Caco-2 (cell line): ENCODE measurements around the gene PTCD1. TPM values are rescaled to one million over a fixed set of nuclear protein-coding genes. Genes with fewer than 3 reads are reported as not detected.

ENCODE experiments used
- BruUV-seq: library from RNA; stranded (reverse); fragments of 400-500 nt; replicated peaks from 2 replicates; lab custom pipeline; 2021; lab: Mats Ljungman, UMichigan
- CTCF ChIA-PET: fragments of 300-600 bp; sonication (Branson Sonifier 250); formaldehyde crosslinking; loops from one replicate; lab custom pipeline; 2022; ENCODE audit warnings: antibody characterized with exemption; lab: Charles Lee
- POLR2A ChIA-PET: fragments of 300-600 bp; sonication (Branson Sonifier 250); formaldehyde crosslinking; loops from one replicate; lab custom pipeline; 2022; ENCODE audit warnings: antibody characterized with exemption; lab: Charles Lee
- DNase-seq, 2 experiments: peaks; one replicate each; pipeline versions ENCODE4 v3.0.0 to v3.0.0-alpha.2; 2020 to 2022
- H3K27me3 ChIP-seq: replicated peaks from 2 replicates; pipeline ENCODE4 v1.6.0; 2011; ENCODE audit warnings: low read length; ENCODE audit not compliant: control insufficient read depth, insufficient read depth
- H3K36me3 ChIP-seq: 2 replicates; pipeline ENCODE4 v1.5.1; 2011; ENCODE audit warnings: low read length; ENCODE audit not compliant: control insufficient read depth, insufficient read depth
- H3K4me1 ChIP-seq: fragments of 250-450 bp; sonication (Bioruptor Pico); 2 replicates; pipeline ENCODE4 v1.5.1; 2020; ENCODE audit warnings: mild to moderate bottlenecking
- H3K4me3 ChIP-seq: 2 replicates; pipeline ENCODE4 v1.5.1; 2011; ENCODE audit warnings: low read depth, mild to moderate bottlenecking, control low read depth, low read length
- H3K9me3 ChIP-seq: fragments of 250-450 bp; sonication (Bioruptor Pico); 2 replicates; pipeline ENCODE4 v1.5.1; 2020; ENCODE audit warnings: mild to moderate bottlenecking, moderate library complexity
- H3K27ac Mint-ChIP-seq: one replicate; pipeline ENCODE4 v1.8.0; 2022; ENCODE audit warnings: mixed read lengths; ENCODE audit not compliant: unreplicated experiment
- H3K27me3 Mint-ChIP-seq: one replicate; pipeline ENCODE4 v1.8.0; 2022; ENCODE audit warnings: mixed read lengths; ENCODE audit not compliant: insufficient read depth, unreplicated experiment
- H3K36me3 Mint-ChIP-seq: one replicate; pipeline ENCODE4 v1.8.0; 2022; ENCODE audit warnings: mild to moderate bottlenecking, mixed read lengths; ENCODE audit not compliant: insufficient read depth, unreplicated experiment
- H3K4me1 Mint-ChIP-seq: one replicate; pipeline ENCODE4 v1.8.0; 2022; ENCODE audit warnings: low read depth, mixed read lengths; ENCODE audit not compliant: unreplicated experiment
- H3K4me3 Mint-ChIP-seq: one replicate; pipeline ENCODE4 v1.8.0; 2022; ENCODE audit warnings: mild to moderate bottlenecking, moderate library complexity, mixed read lengths; ENCODE audit not compliant: unreplicated experiment
- H3K9me3 Mint-ChIP-seq: one replicate; pipeline ENCODE4 v1.8.0; 2022; ENCODE audit warnings: mixed read lengths; ENCODE audit not compliant: unreplicated experiment
- intact Hi-C: fragments of 100-400 bp; cut with micrococcal nuclease; formaldehyde crosslinking; loops from one replicate; pipeline ENCODE4 v1.10.0; 2022; ENCODE audit not compliant: unreplicated experiment
- total RNA-seq: library from RNA; stranded (reverse); gene quantifications from 2 replicates; pipeline ENCODE4 v1.2.3, GENCODE V29; 2022
- TF ChIP-seq, protein P1 (sequence below), 2 experiments: fragments of 200-600 bp in 1 of 2; IDR thresholded peaks; 1 replicate in 1 of 2; 2 replicates in 1 of 2; pipeline versions ENCODE4 v1.5.1 to v1.8.0; 2011 to 2022; ENCODE audit warnings: antibody characterized with exemption in 1 of 2, control low read depth in 1 of 2, inconsistent platforms in 1 of 2, low read depth in 1 of 2, low read length in 1 of 2, mild to moderate bottlenecking in 1 of 2, moderate library complexity in 1 of 2; ENCODE audit not compliant: insufficient read depth in 1 of 2, severe bottlenecking in 1 of 2, unreplicated experiment in 1 of 2

PTCD1 gene
- total RNA-seq, 1 experiment from 2014 or later = 59.6 TPM

DNA sequence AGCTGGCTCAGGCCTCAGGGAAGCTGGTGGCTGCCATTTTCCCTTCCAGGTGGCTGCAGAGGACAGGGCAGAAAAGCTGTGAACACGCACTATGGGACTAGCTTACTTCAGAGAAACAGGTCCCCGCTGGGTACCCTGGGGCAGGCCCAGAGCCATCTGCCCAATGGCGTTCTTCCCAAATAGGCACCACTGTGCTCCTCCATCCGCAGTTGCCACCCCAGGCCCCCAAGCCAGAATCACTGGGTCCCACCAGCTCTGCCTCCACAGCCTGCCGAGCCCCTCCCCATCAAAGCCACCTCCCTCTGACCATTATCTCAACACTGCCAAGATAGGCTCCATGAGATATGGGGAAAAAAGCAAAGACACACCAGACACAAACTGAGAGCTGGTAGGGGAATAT lies 18.4 kb downstream of the PTCD1 start:
- Mint-ChIP-seq H3K36me3 (peaks cover 100% of the 10 kb centered on the region), H3K27ac (peak overlapping the region; percentile 64), H3K4me1 (peaks cover 9% of the 10 kb centered on the region), H3K4me3 (no peak overlapping the region), H3K9me3 (no peaks in the 10 kb centered on the region), H3K27me3 (no peaks in the 10 kb centered on the region)
- no peak overlapping the region for H3K4me3 ChIP-seq
- DNase-seq = no peak
- intact Hi-C loops = no loop called here
- TF ChIP-seq, protein P1, sequence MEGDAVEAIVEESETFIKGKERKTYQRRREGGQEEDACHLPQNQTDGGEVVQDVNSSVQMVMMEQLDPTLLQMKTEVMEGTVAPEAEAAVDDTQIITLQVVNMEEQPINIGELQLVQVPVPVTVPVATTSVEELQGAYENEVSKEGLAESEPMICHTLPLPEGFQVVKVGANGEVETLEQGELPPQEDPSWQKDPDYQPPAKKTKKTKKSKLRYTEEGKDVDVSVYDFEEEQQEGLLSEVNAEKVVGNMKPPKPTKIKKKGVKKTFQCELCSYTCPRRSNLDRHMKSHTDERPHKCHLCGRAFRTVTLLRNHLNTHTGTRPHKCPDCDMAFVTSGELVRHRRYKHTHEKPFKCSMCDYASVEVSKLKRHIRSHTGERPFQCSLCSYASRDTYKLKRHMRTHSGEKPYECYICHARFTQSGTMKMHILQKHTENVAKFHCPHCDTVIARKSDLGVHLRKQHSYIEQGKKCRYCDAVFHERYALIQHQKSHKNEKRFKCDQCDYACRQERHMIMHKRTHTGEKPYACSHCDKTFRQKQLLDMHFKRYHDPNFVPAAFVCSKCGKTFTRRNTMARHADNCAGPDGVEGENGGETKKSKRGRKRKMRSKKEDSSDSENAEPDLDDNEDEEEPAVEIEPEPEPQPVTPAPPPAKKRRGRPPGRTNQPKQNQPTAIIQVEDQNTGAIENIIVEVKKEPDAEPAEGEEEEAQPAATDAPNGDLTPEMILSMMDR (IDR thresholded peaks at IDR 0.05; ENCODE audit: insufficient read depth in 1 of 2, low read depth in 1 of 2, low read length in 1 of 2, severe bottlenecking in 1 of 2, unreplicated experiment in 1 of 2) = no peak
- no peaks in the 10 kb centered on the region for H3K9me3 ChIP-seq
- H3K4me1 ChIP-seq = no peaks in the 10 kb centered on the region
- no TSS peak for BruUV-seq
- ChIA-PET POLR2A (interaction anchor here (0.6 to 2.0 kb wide), 2 partner anchors 11 to 36 kb away, joined by 3 to 13 read pairs; partner anchors contain the start of genes BUD31 and PDAP1), CTCF (interaction anchor here (0.8 to 1.1 kb wide), 2 partner anchors 8 to 12 kb away, joined by 3 read pairs; partner anchors contain the start of genes BUD31 and PDAP1)
- no peaks in the 10 kb centered on the region for H3K27me3 ChIP-seq
- peaks cover 18% of the 10 kb centered on the region for H3K36me3 ChIP-seq

DNA sequence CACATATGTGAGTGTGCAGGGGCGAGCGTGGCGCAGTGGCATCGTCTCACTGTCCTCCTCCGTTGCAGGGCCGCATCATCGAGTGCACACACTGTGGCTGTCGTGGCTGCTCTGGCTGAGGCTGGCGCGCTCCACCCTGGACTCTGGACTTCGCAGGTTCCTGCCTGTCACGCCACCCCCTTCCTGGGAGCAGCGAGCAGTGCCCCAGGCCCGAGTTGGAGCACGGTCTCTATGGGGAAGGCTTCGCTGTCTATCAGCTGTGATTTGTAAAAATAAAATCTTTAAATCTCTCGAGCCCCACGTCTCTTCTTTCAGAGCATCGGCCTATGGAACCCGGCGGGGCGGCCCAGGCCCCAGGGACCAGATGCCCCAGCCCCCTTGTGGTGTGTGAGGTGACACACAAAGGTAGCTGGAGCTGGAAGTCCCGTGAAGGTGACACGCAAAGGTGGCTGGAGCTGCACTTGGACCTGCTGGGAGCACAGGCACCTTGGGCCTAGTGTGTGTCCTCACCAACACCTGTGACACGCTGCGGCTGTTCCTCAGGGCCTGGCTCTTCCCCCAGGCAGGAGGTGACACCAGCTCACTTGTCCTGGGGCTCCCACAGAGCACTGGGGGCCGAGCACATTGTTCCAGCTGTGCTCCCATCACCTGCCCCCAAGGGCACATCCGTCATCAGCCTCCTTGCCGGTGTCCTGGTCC lies 19.1 kb downstream of the PTCD1 start:
- intact Hi-C loops = no loop called here
- peak overlapping the region; percentile 75 for H3K27ac Mint-ChIP-seq
- BruUV-seq = TSS peak; percentile 21
- no peaks in the 10 kb centered on the region for H3K27me3 Mint-ChIP-seq
- no peak for DNase-seq
- peaks cover 16% of the 10 kb centered on the region for H3K36me3 ChIP-seq
- no peaks in the 10 kb centered on the region for H3K9me3 Mint-ChIP-seq
- no peak overlapping the region for H3K4me3 Mint-ChIP-seq
- ChIA-PET CTCF (interaction anchor here (0.8 kb wide), 1 partner anchor 9 kb away, joined by 3 read pairs; no protein-coding TSS in a partner anchor), POLR2A (interaction anchor here (0.7 to 2.0 kb wide), 2 partner anchors 11 to 16 kb away, joined by 3 to 13 read pairs; partner anchors contain the start of genes BUD31 and PDAP1)
- H3K4me1 ChIP-seq = no peaks in the 10 kb centered on the region
- TF ChIP-seq, protein P1 (IDR thresholded peaks at IDR 0.05; ENCODE audit: insufficient read depth in 1 of 2, low read depth in 1 of 2, low read length in 1 of 2, severe bottlenecking in 1 of 2, unreplicated experiment in 1 of 2) = no peak
- no peak overlapping the region for H3K4me3 ChIP-seq
- peaks cover 9% of the 10 kb centered on the region for H3K4me1 Mint-ChIP-seq
- no peaks in the 10 kb centered on the region for H3K27me3 ChIP-seq
- H3K9me3 ChIP-seq = no peaks in the 10 kb centered on the region
- peaks cover 100% of the 10 kb centered on the region for H3K36me3 Mint-ChIP-seq

DNA sequence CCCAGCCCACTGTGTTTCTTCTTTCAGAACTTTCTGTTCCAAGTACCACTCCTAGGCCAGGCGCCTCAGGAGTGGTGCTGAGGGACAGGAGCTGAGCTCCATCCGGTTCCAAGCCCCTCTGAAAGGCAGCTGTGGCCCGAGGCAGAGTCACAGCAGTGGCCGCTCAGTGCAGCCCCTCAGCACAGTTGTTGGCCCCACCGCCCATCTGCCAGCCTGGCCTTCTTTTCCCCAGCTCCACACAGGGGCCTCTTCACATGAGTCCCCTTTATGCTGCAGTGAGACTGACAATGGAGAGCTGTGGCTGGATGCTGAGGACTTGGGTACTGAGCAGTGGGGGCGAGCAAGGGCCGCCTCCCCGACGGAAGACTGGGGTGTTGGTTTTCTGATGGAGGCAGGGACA lies 20.3 kb downstream of the PTCD1 start:
- Mint-ChIP-seq H3K36me3 (peaks cover 100% of the 10 kb centered on the region), H3K4me3 (no peak overlapping the region), H3K9me3 (no peaks in the 10 kb centered on the region), H3K27ac (peak overlapping the region; percentile 75), H3K4me1 (peaks cover 8% of the 10 kb centered on the region), H3K27me3 (no peaks in the 10 kb centered on the region)
- intact Hi-C loops = no loop called here
- Histone ChIP-seq H3K9me3 (no peaks in the 10 kb centered on the region), H3K4me3 (no peak overlapping the region), H3K4me1 (no peaks in the 10 kb centered on the region), H3K27me3 (no peaks in the 10 kb centered on the region), H3K36me3 (peaks cover 16% of the 10 kb centered on the region)
- TF ChIP-seq, protein P1 (IDR thresholded peaks at IDR 0.05; ENCODE audit: insufficient read depth in 1 of 2, low read depth in 1 of 2, low read length in 1 of 2, severe bottlenecking in 1 of 2, unreplicated experiment in 1 of 2) = no peak
- BruUV-seq = no TSS peak
- DNase-seq = no peak
- ChIA-PET CTCF (no interaction called here), POLR2A (interaction anchor here (0.8 to 2.0 kb wide), 2 partner anchors 9 to 44 kb away, joined by 3 to 13 read pairs; partner anchors contain the start of genes ARPC1B, BUD31 and PDAP1)
